H1 (cell line): Measurements from ENCODE around the gene JPH2. TPM values are rescaled to one million over a fixed set of nuclear protein-coding genes. Genes with fewer than 3 reads are reported as not detected.

Source experiments
- CTBP2 ChIP-seq: IDR thresholded peaks from 2 replicates; pipeline ENCODE4 v1.7.0; 2011; ENCODE audit warnings: borderline replicate concordance, mild to moderate bottlenecking, moderate library complexity, mixed read lengths, low read length; ENCODE audit not compliant: insufficient read depth, insufficient read length
- polyA plus RNA-seq, 7 experiments: library from polyadenylated mRNA; depleted of rRNA in 3 of 7; stranded (reverse) in 5 of 7; unstranded in 2 of 7; fragments of >200 nt in 5 of 7; fragments of 200-250 nt in 2 of 7; gene quantifications; 1 replicate in 5 of 7; 2 replicates in 1 of 7; 4 replicates in 1 of 7; pipeline versions ENCODE4 v1.2.1 to v1.2.3, GENCODE V29; 2011 to 2013; ENCODE audit warnings: missing spikeins in 2 of 7, mixed read lengths in 2 of 7
- total RNA-seq: library from RNA; stranded (reverse); fragmentation: NEBNext Ultra II Directional; extraction: Animal tissue kit (Norgen Biotek cat#: 25700); gene quantifications from 2 replicates; pipeline ENCODE4 v1.2.1, GENCODE V29; 2021
- TF ChIP-seq, protein P1 (sequence below): IDR thresholded peaks from 2 replicates; pipeline ENCODE4 v1.6.1; 2012; ENCODE audit warnings: inconsistent platforms

Gene JPH2
- total and polyA plus RNA-seq, 2 of the 8 experiments (the other 6 are each of a cell fraction or from before 2014, with no cell fraction given), result 0.59 to 1.3 TPM

DNA sequence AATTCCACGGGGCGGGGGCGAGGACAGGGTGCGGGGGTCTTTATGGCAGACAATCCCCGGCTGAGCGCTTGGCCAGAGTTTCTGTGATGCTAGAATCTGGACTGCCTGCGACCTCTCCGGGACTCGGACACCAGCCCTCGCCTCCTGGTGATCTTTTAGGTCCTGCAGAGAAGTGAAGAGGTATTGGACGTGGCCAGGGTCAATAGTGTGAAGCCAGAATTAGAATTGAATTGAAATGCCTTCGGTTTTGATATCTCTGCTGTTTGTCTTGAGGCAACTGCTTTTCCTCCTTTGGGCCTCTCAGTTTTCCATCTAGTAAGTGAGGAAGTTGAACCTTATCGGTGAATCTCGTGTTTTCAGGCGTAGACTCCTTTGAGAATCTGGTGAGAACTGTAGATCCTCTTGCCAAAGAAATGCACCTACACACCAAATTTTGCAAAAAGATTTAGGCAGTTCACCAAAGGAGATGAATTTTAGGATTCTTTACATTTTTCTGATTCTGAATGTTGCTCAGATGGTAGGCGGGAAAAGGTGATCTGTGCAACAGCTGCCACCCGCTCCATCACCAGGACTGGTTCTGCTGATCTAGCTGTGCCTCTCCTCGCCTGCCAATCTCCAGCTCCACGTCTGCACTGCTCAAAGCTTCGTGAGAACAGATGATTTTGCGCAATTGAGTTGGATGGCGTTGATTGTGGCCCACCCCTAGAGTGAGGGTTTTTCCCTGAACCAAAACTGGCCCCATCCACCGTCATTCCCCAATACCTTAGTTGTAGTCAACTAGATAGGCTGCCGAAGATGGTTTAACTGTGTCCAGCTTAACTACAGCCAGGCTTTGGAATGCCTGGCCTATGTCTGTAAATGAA lies 24.4 kb upstream of the JPH2 start (continued):
- TF ChIP-seq, protein P1, sequence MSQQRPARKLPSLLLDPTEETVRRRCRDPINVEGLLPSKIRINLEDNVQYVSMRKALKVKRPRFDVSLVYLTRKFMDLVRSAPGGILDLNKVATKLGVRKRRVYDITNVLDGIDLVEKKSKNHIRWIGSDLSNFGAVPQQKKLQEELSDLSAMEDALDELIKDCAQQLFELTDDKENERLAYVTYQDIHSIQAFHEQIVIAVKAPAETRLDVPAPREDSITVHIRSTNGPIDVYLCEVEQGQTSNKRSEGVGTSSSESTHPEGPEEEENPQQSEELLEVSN, result no peak
- TF ChIP-seq CTBP2, result no peak
